ENCODE data around the gene KLK2. TPM values are rescaled to one million over a fixed set of nuclear protein-coding genes. Genes with fewer than 3 reads are reported as not detected.

KLK2 gene
- total and polyA plus RNA-seq, 2 of the 8 experiments (the other 6 are each of a cell fraction or from before 2014, with no cell fraction given) = 0.20 TPM; not detected in 1

GRCh38 chr19:50893047-50893736, 20.0 kb downstream of the KLK2 start (continued):
- TF ChIP-seq HDAC6 (IDR thresholded peaks at IDR 0.05; ENCODE audit: low read depth, low read length) (no peak), CHD7 (IDR thresholded peaks at IDR 0.05; ENCODE audit: insufficient replicate concordance, low read length) (no peak), CTBP2 (IDR thresholded peaks at IDR 0.05; ENCODE audit: borderline replicate concordance, insufficient read depth, insufficient read length, low read length) (peak; percentile 25), CHD1 (IDR thresholded peaks at IDR 0.05; ENCODE audit: low read depth, low read length) (no peak), MAX (IDR thresholded peaks at IDR 0.05) (peak; percentile 71; the same call in 1 of the 2 replicates), TBP (IDR thresholded peaks at IDR 0.05; ENCODE audit: low read depth, low read length) (no peak), POLR2AphosphoS5 (IDR thresholded peaks at IDR 0.05; ENCODE audit: low read depth, low read length) (no peak), RXRA (IDR thresholded peaks at IDR 0.05; ENCODE audit: insufficient read depth, low read depth, low read length) (no peak), EP300 (IDR thresholded peaks at IDR 0.05; ENCODE audit: borderline replicate concordance in 1 of 2, low read depth in 2 of 2, low read length in 2 of 2) (peak in 1 of 2 experiments; percentile 55; a peak in 1 of 3 replicates), CBX8 (IDR thresholded peaks at IDR 0.05; ENCODE audit: borderline replicate concordance, low read depth, low read length) (no peak)
